ENCODE measurements around the gene CSK. TPM values are rescaled to one million over a fixed set of nuclear protein-coding genes. Genes with fewer than 3 reads are reported as not detected.

CSK gene
- polyA plus RNA-seq, 1 of the 3 experiments (the other 2 are of a cell fraction) = 53.1 TPM

DNA sequence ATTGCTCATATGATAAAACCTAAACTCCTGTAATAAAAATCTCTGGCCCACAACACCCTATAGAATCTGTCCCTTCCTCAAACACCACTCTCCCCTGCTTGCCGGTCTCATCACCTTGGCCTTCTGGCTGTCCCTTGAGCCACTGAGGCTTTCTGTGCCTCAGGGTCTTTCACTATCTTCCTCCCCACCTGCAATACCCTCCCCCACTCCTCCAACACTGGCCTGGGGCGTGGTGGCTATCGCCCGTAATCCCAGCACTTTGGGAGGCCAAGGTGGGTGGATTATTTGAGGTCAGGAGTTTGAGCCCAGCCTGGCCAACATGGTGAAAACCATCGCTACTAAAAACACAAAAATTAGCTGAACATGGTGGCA, 3.3 kb upstream of the CSK start:
- WGBS (ENCODE audit: low lambda C conversion rate) = 92% methylated on average over 5 of the region's 5 CpGs
- H3K27me3 ChIP-seq (ENCODE audit: insufficient read depth) = no peaks in the 10 kb centered on the region
- H3K36me3 ChIP-seq (replicated peaks in 1 of 2; ENCODE audit: control insufficient read depth in 1 of 2, insufficient read depth in 2 of 2, low read length in 1 of 2) = no peaks in the 10 kb centered on the region
- H3K4me2 ChIP-seq = no peak overlapping the region
- H3K79me2 ChIP-seq (ENCODE audit: insufficient read depth) = peaks cover 12% of the 10 kb centered on the region
- no peaks in the 10 kb centered on the region for H3K9me3 ChIP-seq
- no peak overlapping the region for H2AFZ ChIP-seq (ENCODE audit: low read depth)
- H3K9me2 ChIP-seq = no peaks in the 10 kb centered on the region
- no peak overlapping the region for H3K9ac ChIP-seq
- DNase-seq = no peak
- TF ChIP-seq TEAD4 (IDR thresholded peaks at IDR 0.05; ENCODE audit: borderline replicate concordance, insufficient read depth) = no peak
- no peak for TF ChIP-seq TCF12 (IDR thresholded peaks at IDR 0.05)
- no peak for TF ChIP-seq RAD21 (IDR thresholded peaks at IDR 0.05; ENCODE audit: low read length)
- TF ChIP-seq RXRA (IDR thresholded peaks at IDR 0.05; ENCODE audit: borderline replicate concordance, low read depth) = no peak
- TF ChIP-seq EZH2phosphoT487 (IDR thresholded peaks at IDR 0.05; ENCODE audit: borderline replicate concordance, low read depth) = no peak
- TF ChIP-seq, protein P1, sequence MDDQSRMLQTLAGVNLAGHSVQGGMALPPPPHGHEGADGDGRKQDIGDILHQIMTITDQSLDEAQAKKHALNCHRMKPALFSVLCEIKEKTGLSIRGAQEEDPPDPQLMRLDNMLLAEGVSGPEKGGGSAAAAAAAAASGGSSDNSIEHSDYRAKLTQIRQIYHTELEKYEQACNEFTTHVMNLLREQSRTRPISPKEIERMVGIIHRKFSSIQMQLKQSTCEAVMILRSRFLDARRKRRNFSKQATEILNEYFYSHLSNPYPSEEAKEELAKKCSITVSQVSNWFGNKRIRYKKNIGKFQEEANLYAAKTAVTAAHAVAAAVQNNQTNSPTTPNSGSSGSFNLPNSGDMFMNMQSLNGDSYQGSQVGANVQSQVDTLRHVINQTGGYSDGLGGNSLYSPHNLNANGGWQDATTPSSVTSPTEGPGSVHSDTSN (IDR thresholded peaks at IDR 0.05) = no peak
- TF ChIP-seq, protein P2, sequence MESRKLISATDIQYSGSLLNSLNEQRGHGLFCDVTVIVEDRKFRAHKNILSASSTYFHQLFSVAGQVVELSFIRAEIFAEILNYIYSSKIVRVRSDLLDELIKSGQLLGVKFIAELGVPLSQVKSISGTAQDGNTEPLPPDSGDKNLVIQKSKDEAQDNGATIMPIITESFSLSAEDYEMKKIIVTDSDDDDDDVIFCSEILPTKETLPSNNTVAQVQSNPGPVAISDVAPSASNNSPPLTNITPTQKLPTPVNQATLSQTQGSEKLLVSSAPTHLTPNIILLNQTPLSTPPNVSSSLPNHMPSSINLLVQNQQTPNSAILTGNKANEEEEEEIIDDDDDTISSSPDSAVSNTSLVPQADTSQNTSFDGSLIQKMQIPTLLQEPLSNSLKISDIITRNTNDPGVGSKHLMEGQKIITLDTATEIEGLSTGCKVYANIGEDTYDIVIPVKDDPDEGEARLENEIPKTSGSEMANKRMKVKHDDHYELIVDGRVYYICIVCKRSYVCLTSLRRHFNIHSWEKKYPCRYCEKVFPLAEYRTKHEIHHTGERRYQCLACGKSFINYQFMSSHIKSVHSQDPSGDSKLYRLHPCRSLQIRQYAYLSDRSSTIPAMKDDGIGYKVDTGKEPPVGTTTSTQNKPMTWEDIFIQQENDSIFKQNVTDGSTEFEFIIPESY (IDR thresholded peaks at IDR 0.05; ENCODE audit: borderline replicate concordance, low read depth) = no peak
- TF ChIP-seq POLR2AphosphoS5 (IDR thresholded peaks at IDR 0.05; ENCODE audit: low read depth, low read length) = no peak
- TF ChIP-seq SIN3A (IDR thresholded peaks at IDR 0.05; ENCODE audit: borderline replicate concordance, low read depth, low read length) = no peak
- H3K4me3 ChIP-seq (ENCODE audit: low read depth in 2 of 2, low read length in 1 of 2) = no peak overlapping the region
- H3F3A ChIP-seq (replicated peaks; ENCODE audit: insufficient read depth) = peaks cover 3% of the 10 kb centered on the region
- no peak overlapping the region for H3K27ac ChIP-seq (ENCODE audit: low read depth in 2 of 2, low read length in 1 of 2)
- peaks cover 3 to 28% of the 10 kb centered on the region in 2 experiments; a peak in 2 of 4 replicates for H3K4me1 ChIP-seq (ENCODE audit: control insufficient read depth in 1 of 2, insufficient read depth in 2 of 2, low read depth in 1 of 2, low read length in 1 of 2)
- peaks cover 9% of the 10 kb centered on the region for H4K20me1 ChIP-seq (ENCODE audit: insufficient read depth)
- POLR2A ChIA-PET = interaction anchor here (1.0 kb wide), 1 partner anchor 119 kb away, joined by 5 read pairs; no protein-coding TSS in a partner anchor
- CTCF ChIA-PET = interaction anchor here (1.1 to 24.3 kb wide), 13 partner anchors 8 to 173 kb away, joined by 3 to 1109 read pairs (median 6); partner anchors contain the start of gene CLK3

DNA sequence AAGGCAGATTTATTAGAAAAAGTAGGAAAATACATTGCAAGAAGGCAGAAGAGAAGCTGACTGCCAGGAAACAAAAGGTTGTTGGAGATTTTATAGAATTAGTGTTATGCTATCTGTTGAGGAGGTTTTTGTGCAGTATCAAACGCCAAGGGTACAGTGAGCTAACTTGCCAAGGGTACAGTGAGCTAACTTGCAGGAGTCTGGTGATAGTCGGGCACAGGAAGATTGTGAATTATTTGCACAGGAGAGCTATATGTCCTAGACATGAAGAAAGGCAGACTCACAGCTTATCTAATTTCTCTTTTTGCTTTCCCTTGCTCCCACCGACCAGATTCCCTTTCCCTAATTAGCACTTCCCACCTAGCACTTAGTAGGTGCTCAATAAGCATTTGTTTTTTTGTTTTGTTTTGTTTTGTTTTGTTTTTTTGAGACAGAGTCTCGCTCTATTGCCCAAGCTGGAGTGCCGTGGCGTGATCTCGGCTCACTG, 2.7 kb upstream of the CSK start:
- WGBS (ENCODE audit: low lambda C conversion rate) = 87% methylated on average over 7 of the region's 7 CpGs
- Histone ChIP-seq H3K79me2 (ENCODE audit: insufficient read depth) (peaks cover 18% of the 10 kb centered on the region), H2AFZ (ENCODE audit: low read depth) (no peak overlapping the region), H3K36me3 (replicated peaks in 1 of 2; ENCODE audit: control insufficient read depth in 1 of 2, insufficient read depth in 2 of 2, low read length in 1 of 2) (no peaks in the 10 kb centered on the region), H3K27me3 (ENCODE audit: insufficient read depth) (no peaks in the 10 kb centered on the region), H4K20me1 (ENCODE audit: insufficient read depth) (peaks cover 16% of the 10 kb centered on the region), H3K9me2 (no peaks in the 10 kb centered on the region), H3K27ac (ENCODE audit: low read depth in 2 of 2, low read length in 1 of 2) (no peak overlapping the region), H3K9me3 (no peaks in the 10 kb centered on the region), H3F3A (replicated peaks; ENCODE audit: insufficient read depth) (peaks cover 3% of the 10 kb centered on the region), H3K4me1 (ENCODE audit: control insufficient read depth in 1 of 2, insufficient read depth in 2 of 2, low read depth in 1 of 2, low read length in 1 of 2) (peaks cover 7 to 35% of the 10 kb centered on the region in 2 experiments; a peak in 2 of 4 replicates), H3K4me3 (ENCODE audit: low read depth in 2 of 2, low read length in 1 of 2) (no peak overlapping the region), H3K9ac (no peak overlapping the region), H3K4me2 (no peak overlapping the region)
- DNase-seq = no peak
- CTCF ChIA-PET = interaction anchor here (1.2 to 24.3 kb wide), 6 partner anchors 9 to 172 kb away, joined by 3 to 1109 read pairs (median 26); partner anchors contain the start of gene CLK3
- POLR2A ChIA-PET = no interaction called here
- TF ChIP-seq FOXM1 (IDR thresholded peaks at IDR 0.05; ENCODE audit: low read depth) (no peak), RAD21 (IDR thresholded peaks at IDR 0.05; ENCODE audit: low read length) (no peak), TCF12 (IDR thresholded peaks at IDR 0.05) (no peak), FOSL2 (IDR thresholded peaks at IDR 0.05; ENCODE audit: borderline replicate concordance, low read depth) (no peak), RCOR1 (IDR thresholded peaks at IDR 0.05; ENCODE audit: low read length) (no peak), YY1 (IDR thresholded peaks at IDR 0.05; ENCODE audit: low read depth) (no peak), FOXJ3 (CRISPR knock-in tag; IDR thresholded peaks at IDR 0.05) (no peak), EZH2phosphoT487 (IDR thresholded peaks at IDR 0.05; ENCODE audit: borderline replicate concordance, low read depth) (no peak)
- TF ChIP-seq, protein P2 (IDR thresholded peaks at IDR 0.05; ENCODE audit: borderline replicate concordance, low read depth) = no peak
- TF ChIP-seq, protein P1 (IDR thresholded peaks at IDR 0.05) = no peak
- TF ChIP-seq, protein P3, sequence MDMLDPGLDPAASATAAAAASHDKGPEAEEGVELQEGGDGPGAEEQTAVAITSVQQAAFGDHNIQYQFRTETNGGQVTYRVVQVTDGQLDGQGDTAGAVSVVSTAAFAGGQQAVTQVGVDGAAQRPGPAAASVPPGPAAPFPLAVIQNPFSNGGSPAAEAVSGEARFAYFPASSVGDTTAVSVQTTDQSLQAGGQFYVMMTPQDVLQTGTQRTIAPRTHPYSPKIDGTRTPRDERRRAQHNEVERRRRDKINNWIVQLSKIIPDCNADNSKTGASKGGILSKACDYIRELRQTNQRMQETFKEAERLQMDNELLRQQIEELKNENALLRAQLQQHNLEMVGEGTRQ (IDR thresholded peaks at IDR 0.05; ENCODE audit: borderline replicate concordance, low read depth, low read length) = no peak
